Endometrial microvascular endothelial cells (primary cell): ENCODE data around the gene KIZ. TPM values are rescaled to one million over a fixed set of nuclear protein-coding genes. Genes with fewer than 3 reads are reported as not detected.

Experiments used
- in situ Hi-C: cut with HindIII; loops from 2 replicates; pipeline ENCODE4 v1.10.0; 2017; ENCODE audit warnings: low sequenced_read_pairs, low pct_unique_long_range_greater_than_20kb; ENCODE audit errors: inconsistent ontology term
- total RNA-seq: library from RNA; depleted of rRNA; stranded (reverse); fragments of >200 nt; gene quantifications from one replicate; pipeline ENCODE4 v1.2.3, GENCODE V29; 2015; ENCODE audit errors: inconsistent ontology term

The KIZ gene, protein sequence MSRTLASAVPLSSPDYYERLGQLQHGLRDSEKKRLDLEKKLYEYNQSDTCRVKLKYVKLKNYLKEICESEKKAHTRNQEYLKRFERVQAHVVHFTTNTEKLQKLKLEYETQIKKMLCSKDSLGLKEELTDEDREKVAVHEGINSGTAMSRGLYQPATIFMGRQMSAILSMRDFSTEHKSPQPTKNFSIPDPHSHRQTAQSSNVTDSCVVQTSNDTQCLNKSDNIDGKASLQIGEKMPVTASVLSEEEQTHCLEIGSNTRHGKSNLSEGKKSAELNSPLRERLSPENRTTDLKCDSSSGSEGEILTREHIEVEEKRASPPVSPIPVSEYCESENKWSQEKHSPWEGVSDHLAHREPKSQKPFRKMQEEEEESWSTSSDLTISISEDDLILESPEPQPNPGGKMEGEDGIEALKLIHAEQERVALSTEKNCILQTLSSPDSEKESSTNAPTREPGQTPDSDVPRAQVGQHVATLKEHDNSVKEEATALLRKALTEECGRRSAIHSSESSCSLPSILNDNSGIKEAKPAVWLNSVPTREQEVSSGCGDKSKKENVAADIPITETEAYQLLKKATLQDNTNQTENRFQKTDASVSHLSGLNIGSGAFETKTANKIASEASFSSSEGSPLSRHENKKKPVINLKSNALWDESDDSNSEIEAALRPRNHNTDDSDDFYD
- 28.0 TPM for total RNA-seq

DNA sequence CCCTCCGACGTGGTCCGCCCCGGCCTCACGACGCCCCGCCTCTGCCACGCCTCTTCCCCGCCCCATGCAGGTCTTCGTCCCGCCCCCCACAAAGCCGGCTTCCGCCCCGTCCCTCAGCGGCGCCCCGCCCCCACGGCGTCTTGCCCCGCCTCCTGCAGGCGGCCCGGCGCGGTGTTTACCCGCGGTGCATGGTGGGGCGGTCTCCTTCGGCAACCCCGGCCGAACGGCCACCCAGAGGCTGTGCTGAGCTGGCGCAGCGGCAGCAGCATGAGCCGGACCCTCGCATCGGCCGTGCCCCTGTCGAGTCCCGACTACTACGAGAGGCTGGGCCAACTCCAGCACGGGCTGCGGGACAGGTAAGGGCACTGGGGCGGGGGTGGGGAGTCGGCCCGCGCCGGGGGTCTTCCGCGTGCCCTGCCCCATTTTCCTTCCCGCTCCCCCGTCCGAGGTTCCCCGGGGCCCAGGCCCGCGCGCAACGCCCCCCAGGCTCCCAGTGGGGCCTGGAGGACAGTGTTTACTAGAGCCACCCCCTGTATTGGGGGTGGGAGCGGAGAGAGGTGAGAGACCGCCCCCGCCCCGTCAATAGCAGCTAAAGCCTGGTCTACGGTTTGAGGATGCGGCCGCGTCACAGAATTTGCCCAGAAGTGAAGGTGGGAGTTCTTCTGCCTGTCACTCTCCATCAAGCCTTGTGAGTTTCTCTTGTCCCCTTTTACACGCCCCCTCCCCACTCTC lies at the start of gene KIZ:
Gene KIZ (plus strand): TSS at position 234 of the 732 bp plus-strand sequence. CDS start 34 bp downstream, at position 268.
- in situ Hi-C loops: no loop called here

DNA sequence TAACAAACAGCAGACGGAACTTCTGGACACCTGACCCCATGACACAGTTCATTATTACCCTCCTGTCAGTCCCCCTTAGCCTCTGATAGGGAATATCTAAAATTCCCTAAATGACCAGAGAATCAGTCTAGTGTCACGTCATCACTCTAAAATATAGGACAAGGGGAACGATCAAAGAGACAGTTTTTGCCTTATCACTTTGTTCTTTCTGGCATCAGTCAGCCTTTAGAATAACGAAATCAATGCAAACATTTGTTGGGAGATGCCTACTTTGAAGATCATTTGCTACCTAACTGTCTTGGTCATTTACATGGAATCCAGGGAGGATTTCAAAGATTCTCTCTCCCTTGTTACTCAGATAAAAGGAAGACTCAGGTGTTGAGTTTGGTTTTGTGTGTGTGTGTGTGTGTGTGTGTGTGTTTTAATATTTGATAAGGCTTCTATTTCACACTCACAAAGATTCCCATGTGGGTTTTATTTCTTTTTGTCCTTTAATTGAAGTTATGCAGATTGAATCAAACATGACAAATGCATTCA lies 48.0 kb upstream of the KIZ start:
- in situ Hi-C loops: no loop called here

DNA sequence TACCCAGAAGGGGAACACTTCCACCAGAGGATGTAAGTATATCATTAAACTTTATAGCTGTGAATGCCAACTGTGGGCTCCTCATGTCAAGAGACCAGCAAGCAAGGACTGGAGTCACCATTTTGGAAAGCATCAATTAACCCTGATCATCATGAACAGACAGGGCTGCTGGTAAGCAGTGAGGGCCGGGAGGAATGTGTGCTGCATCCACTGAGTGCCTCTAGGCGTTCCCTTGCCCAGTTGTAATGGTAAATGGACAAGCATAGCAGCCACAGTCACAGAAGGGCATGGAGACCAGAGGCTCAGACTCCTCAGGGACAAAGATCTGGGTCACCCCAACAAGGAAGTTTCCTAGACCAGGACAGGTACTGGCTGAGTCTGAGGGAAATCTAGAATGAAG lies 43.3 kb upstream of the KIZ start:
- in situ Hi-C loops: no loop called here

DNA sequence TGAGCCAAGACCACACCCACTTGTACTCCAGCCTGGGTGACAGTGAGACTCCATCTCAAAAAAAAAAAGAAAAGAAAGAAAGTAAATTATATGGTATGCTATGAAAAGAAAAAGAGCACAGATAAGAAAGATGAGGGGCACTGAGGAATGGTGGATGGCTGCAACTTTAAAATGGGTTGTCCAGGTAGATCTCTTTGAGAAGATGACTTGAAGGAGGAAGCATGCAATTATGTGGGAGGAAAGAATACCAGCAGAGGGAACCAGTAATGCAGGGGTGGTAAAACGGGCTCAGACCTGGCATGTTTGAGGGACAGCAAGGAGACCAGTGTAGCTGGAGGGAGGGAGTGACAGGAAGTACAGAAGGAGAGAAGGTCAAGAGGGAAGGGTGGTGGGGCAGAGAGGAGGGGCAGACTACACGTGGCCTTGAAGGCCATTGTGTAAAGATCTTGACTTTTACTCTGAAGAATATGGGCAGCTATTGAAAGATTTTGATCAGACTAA lies 42.0 kb upstream of the KIZ start:
- in situ Hi-C loops: no loop called here

DNA sequence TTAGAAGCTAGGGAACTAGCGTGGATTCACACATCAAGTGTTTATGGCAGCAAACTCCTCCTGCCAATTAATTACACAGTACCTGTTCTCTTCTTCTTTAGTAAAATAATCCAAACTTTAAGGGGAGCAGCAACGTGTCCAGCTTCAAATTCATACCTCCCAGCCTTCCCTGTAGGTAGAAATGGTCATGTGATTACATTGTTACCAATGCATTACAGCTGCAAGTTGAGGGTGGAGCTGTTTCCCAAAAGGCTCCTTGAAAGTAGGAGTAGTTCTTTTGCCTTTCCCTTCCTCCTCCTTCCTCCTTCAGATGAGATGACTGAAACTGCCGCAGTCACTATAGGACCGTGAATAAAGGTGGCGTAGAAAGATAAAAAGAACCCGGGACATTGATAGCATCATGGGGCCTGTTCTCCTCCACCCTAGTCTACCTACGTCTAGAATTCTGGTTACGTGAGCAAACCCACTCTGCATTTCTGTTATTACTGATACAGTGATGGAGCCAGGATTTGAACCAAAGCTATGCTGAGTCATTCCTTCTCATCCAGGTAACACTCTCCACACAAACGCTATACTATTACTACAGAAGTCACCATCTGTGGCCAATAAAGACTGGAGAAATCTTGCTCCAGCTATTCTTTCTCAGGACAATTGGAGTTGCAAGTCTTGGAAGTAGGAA lies 37.9 kb upstream of the KIZ start:
- in situ Hi-C loops: no loop called here

DNA sequence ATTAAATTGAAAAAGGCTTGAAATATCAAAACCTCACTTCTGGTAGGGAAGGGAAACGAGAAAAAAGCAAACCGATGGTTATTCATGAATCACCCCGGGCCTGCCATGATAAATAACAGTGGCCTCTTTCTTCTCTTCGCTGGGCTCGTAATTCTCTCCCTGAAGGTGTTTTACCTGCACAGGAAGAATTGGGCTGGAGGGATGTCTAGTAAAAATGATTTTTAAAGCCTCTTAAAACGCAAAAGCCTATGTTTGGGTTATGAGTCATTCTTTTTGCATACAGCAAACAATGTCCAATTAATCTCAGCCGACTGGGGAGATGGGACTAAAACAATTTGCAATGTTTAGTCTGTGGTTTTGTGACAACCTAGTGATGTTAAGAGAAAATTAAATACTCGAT lies 36.5 kb upstream of the KIZ start:
- in situ Hi-C loops: no loop called here

DNA sequence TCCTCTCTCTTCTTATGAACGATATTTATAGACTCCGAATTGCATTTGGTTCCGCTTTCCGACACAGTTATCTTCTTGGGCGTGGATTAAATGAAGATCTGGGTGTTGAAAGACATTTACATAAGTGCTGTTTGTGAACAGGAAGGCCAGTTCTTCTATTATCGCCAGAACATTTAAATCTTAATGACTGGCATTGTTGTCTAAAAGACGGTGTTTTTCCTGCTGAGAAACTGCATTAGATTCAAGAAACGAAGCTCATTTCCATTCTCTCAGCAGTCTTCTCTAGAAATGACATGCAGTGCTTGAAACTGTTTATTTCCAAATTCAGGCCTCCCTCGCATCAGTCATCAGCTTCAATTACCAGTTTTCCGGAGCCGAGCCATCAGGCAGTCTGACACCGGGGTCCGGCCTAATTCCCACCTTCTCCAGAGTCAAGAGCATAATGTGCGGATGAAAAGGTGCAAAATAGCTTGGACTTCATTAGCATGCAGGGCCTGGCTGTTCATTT lies 35.7 kb upstream of the KIZ start:
- in situ Hi-C loops: no loop called here

DNA sequence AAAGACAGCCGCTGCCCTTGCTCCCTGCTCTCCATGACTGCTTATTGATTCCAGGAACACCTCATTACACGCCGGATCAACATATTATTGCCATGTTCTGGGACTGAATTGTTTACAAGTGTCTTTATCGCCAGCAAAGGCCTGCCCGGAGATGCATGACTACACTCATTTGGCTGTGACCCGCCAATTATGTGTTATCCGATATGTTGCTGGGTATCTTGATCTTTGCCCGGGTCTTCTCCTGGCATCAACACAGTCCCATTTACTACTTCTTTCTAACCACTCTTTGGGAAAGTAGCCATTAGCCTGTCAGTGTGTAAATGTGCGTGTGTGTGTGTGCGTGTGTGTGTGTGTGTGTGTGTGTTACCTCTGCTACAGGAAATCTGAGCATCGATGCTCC lies 35.2 kb upstream of the KIZ start:
- in situ Hi-C loops: no loop called here

DNA sequence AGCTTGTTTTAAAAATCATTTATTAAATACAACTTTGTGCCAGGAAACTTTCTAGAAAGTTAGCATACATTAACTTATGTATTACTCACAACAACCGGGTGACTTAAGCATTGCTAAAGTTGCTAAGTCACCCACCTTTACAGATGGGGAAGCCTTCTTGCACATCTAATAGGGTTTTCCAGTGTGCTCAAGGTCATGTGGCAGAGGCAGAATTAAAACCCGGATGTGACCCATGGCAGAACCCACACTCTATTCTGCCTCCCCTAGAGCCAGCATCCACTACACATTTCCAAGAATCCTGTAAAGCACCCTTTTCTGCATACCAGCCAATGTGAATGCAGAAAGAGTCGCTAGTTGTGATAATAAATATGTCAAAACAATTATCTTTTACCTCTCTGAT lies 33.1 kb upstream of the KIZ start:
- in situ Hi-C loops: no loop called here

DNA sequence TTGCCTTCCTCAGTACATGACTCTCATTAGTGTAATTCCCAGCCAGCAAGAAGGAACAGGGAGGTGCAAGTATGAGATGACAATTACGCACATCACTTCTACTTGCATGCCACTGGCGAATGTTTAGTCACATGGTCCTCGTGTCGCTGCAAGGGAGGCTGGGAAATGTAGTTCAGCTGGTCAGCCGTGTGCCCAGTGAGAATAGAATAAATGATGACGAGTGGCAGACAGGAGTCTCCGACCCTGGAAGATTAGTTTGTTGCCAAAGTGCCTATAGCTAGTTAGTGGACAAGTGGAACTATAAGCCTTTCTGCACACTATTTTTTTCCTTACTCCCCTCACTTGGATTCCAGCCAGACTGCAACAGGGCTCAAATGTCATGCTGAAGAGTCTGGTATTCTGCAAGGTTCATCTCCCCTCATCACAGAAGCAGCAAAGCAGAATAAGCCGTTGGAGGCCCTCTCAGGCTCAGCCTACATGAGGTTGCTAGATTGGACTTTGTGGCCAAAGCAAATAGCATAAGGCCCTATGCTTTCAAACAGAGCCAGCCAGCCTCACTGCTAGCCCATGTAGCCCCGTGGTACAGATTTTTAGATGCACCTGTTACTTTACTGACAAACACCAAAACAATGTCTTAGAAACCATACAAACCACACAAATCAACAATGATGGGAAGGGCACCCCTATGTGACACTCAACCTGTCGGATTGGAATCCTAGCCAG lies 29.4 kb upstream of the KIZ start:
- in situ Hi-C loops: no loop called here

DNA sequence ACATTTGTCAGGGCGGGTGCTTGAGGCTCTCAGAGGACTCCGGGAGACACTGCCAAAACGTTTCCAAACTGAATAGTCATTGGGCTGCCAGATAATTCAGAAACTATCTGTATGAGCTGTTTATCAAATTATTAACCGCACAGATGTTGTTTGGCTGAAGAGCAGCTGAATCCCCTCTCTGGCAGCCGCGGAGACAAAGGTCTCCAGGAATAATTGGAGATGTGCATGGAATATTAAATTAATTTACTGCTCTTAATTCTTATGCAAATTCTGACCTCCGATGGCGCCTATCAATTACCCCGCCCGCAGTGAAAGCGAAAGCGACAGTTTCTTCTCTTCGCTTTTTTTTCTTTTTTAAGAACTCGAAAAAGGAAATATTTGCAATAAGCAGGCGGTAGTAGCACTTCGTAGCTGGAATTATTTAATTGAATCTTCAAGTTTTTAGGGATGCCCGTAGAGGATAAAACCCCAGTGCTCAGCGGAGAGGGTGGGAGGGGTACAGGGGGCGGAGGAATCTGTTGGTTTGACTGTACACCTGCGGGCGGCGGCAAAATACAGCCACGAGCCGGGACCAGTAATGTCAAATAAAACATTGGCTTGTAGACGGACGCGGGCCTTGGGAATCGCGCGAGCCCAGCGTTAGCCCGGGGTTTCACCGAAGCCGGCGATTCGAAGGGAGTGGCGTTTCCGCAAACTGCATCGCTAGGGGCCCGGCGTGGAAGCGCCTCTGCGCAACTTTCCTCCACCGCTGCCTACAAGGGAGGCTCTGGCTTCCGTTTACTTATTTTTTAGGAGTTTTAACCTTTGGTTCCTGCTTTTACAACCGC lies 25.9 kb upstream of the KIZ start:
- in situ Hi-C loops: no loop called here

DNA sequence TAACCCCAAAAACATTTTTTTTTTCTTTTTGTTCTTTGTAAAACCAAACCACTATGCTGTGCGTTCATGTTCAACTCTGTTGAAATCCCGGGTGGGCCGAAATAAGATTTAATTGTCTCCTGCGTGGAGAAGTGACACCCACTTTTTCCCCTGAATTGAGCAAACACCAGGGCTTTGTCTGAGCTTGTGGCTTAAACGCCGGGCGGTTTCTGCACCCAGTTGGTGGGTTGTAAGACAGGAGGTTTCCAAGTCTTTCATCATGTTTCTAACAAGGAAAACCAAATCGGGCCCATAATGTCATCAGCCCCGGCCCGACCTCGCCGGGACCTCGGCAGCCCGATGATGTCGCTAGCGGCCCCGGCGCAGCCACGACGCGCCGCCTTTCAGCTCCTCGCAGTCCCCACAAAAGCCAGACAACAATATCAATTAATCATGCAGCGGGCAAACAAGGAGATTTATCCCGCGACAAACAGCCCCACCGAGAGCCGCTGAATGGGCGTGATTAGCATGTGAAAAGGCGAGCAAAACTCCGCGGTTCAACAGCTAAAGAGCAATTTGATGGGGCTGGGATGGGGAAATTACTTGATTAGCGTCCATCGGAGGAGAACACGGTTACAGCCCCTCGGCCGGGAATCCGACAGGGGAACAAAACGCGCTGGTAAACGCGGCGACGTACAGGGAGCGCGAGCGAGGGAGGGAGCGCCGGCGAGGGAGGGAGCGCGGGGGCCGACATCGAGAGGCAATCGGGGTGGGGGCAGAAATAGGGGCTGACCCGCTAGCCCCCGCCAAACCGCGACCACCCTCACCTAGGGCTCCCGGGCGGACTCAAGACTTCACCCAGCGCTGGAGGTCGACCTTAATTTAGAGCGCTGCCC lies 25.1 kb upstream of the KIZ start:
- in situ Hi-C loops: no loop called here

DNA sequence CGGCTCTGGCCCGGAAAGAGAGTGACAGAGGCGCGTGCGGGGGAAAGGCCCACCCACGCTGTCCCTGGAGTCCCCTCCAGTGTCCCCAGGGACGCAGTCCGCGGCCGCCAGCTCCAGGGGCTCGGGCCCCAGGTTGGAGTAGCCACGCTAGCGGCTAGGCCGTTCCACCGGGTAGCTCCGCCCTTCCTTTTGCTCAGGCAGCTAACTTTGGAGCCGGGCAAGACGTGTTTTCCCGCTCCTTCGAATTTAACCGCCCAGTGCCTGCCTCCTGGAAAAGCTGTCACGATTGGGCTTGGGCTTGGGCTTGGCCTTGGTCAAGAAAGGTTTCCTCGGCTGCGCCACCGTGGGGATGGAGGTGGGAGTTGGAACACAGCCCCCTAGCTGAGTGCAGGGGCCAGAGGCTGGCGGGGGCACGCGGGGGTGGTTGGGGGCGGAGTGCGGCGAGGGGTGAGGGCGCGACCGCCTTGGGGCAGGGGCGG lies 24.4 kb upstream of the KIZ start:
- in situ Hi-C loops: no loop called here

DNA sequence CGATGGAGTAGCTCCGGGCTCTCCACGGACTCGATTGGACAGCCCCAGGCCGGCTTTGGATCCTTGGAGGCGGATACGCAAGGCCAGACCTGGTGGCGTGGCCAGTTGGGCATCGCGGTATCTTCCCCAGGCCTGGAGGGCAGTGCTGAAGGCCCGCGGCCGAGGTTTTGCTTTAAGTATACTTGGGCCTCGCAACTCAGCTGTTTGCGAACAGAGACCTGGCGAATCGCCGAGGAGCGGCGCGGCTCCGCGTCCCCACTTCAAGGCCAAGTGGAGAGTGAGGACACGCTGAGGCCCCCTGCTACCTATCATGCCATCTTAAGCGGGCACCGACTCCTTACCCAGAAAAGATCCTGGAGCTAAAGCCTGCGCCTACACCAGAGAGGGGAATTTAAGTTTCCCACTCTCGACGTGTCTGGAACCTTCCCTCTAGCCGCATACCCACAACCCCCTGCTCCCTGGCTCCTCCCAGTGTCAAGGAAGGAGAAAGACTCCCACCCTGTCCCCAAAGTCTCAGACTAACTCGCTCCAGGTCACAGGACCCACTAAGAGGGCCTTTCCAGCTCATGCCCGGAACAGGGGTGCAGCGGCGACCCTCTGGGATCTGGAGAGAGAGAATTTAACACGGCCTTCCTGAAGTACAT lies 23.8 kb upstream of the KIZ start:
- in situ Hi-C loops: no loop called here

DNA sequence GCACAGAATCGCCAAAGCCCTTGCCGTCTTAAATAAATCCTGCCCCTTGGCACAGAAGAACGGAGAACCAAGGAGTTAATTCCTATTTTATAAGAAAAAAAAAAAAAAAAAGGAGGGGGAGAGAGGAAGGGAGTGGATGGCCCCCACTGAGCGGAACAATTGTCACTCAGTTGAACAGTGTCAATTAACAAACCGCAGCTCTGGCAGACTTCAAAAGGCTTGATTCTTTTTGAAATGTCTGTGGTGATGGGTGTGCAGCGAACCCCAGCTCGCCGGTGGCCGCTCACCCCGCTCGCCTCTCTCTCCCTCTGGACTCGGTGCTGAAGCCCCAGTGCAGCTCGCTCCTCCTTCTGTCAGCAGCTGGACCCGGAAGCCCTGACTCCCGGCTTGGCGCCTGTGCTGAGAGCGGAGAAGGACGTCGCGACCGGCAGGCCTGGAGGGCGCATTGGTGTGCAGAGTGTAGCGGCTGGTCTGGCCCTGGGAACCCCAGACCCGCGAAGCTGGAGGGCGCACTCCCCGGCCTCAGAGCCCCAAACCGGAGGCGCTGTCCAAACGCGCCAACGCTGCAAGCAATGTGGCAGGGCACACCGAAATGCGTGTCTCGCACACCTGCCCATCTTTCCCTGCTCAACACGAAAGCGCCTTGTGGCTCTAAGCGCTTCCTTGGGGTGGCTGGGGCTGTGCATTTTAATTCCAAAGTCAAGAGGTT lies 23.1 kb upstream of the KIZ start:
- in situ Hi-C loops: no loop called here
